ENCODE measurements around the gene LRTM2.
A peak's percentile ranks its signal among the peaks of the same experiment; 100 is the strongest.

LRTM2 gene

DNA sequence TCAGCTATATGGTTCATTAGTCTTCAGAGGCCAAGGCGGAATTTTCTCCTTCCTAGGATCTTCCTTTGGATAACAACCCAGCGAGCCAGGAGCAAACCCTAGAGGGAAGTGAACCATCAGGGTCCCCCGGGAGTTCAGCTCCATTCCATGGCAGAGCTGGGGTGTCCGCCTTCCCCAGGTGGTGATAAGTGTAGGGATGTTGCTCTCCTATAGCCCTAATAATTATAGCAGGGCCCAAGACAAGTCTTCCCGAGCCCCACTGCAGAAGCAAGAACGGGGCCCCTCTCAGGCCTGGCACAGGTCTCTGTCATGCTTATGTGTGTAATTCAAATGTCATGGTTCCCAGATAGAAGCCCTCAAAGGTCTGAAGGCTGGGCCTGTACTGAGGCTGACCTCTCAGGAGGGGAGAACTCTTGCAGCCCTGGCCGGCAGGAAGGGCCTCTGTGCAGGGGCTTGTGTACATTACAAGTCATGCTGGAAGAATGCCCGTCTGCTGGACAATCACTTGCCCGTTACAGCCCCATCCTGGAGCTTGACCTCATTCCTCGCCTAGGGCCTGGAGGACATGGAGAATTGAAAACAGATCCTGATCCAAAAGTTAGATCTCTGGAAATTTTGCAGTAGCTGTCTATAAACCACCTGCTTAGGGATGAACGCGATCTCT is 17.3 kb downstream of the LRTM2 start:
- ATAC-seq, result peak; percentile 69
- no peak for TF ChIP-seq CSDC2 (CRISPR knock-in tag; IDR thresholded peaks at IDR 0.05)

DNA sequence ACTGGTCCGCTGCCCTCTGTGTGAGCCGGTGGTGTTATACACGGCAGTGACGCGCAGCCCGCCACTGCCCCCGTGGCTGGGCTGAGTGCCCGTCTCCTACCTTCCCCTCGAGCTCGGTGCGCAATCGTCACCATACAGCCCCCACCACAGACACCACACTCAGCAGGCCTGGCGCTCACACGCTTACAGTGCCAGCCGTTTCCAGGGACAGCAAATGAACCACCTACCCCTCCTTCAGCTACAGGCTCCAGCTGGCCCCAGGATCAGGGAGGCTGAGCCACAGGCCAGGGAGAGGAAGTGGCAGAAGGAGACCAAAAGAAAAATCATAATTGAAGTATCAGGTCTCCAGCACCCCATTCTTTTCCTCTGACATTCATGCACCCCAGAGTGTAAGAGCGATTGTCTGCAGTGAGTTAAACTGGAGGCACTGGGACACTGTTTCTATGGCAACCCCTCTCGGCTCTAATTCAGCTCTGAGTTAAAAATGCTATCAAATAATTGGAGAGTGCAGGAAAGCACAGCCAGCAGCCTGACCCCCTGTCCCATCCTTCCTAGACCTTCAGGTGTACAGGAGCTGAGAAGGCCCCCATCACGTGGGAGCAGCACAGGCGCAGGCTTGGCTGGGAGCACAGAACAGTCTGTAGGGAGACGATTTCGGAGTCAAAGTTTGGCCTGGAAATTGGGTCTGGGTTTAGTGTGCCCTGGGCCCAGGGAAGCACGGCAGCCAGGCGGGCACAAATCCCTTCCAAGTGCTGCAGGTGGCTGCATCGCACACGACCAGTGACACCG is 18.0 kb downstream of the LRTM2 start:
- no peak for TF ChIP-seq ZNF8 (CRISPR knock-in tag; IDR thresholded peaks at IDR 0.05)
- TF ChIP-seq ZNF565 (CRISPR knock-in tag; conservative IDR thresholded peaks at IDR 0.05; ENCODE audit: low read depth), result no peak
- TF ChIP-seq SNAI2 (CRISPR knock-in tag; IDR thresholded peaks at IDR 0.05), result 0 out of 2 replicates have a peak, but pooled peaks have one; percentile 30
- TF ChIP-seq CSDC2 (CRISPR knock-in tag; IDR thresholded peaks at IDR 0.05), result no peak
- ATAC-seq, result peak; percentile 40

GRCh38 chr12:1838994-1839365 is 18.6 kb downstream of the LRTM2 start:
- no peak for ATAC-seq
- no peak for TF ChIP-seq CREB5 (CRISPR knock-in tag; IDR thresholded peaks at IDR 0.05; ENCODE audit: low read depth)
- TF ChIP-seq CSDC2 (CRISPR knock-in tag; IDR thresholded peaks at IDR 0.05), result no peak
- TF ChIP-seq ZNF70 (CRISPR knock-in tag; IDR thresholded peaks at IDR 0.05), result no peak
- TF ChIP-seq TSHZ2 (CRISPR knock-in tag; IDR thresholded peaks at IDR 0.05), result no peak
- no peak for TF ChIP-seq ISL1 (CRISPR knock-in tag; IDR thresholded peaks at IDR 0.05)
- no peak for TF ChIP-seq SNAI2 (CRISPR knock-in tag; IDR thresholded peaks at IDR 0.05)
- TF ChIP-seq, protein P1, sequence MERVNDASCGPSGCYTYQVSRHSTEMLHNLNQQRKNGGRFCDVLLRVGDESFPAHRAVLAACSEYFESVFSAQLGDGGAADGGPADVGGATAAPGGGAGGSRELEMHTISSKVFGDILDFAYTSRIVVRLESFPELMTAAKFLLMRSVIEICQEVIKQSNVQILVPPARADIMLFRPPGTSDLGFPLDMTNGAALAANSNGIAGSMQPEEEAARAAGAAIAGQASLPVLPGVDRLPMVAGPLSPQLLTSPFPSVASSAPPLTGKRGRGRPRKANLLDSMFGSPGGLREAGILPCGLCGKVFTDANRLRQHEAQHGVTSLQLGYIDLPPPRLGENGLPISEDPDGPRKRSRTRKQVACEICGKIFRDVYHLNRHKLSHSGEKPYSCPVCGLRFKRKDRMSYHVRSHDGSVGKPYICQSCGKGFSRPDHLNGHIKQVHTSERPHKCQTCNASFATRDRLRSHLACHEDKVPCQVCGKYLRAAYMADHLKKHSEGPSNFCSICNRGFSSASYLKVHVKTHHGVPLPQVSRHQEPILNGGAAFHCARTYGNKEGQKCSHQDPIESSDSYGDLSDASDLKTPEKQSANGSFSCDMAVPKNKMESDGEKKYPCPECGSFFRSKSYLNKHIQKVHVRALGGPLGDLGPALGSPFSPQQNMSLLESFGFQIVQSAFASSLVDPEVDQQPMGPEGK (CRISPR knock-in tag; IDR thresholded peaks at IDR 0.05; ENCODE audit: borderline replicate concordance), result no peak
- no peak for TF ChIP-seq ZFP3 (CRISPR knock-in tag; IDR thresholded peaks at IDR 0.05)
- TF ChIP-seq ZFP30 (CRISPR knock-in tag; IDR thresholded peaks at IDR 0.05), result no peak

DNA sequence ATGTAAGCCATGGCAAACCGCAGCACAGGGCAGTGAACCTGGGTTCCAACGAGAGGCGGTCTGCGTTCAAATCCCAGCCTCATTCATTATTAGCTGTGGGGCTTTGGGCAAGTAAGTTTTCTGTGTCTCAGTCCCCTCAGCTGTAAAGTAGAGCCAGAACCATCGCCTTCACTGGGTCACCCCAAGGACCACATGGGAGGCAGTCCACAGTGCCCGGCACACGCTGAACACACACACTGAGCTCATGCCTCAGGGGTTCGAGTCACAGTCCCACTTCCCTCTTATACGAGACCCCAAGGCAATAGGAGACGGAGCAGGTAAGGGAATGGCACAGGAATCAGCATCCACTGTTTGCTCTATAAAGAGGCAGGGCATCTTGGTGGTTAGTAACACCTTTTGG is 19.1 kb downstream of the LRTM2 start:
- ATAC-seq, result no peak
- TF ChIP-seq RARB (CRISPR knock-in tag; IDR thresholded peaks at IDR 0.05) (no peak), BACH2 (CRISPR knock-in tag; IDR thresholded peaks at IDR 0.05; ENCODE audit: borderline replicate concordance) (no peak), PPARA (CRISPR knock-in tag; IDR thresholded peaks at IDR 0.05; ENCODE audit: borderline replicate concordance) (no peak), ZC3H10 (CRISPR knock-in tag; IDR thresholded peaks at IDR 0.05) (no peak), ZNF70 (CRISPR knock-in tag; IDR thresholded peaks at IDR 0.05) (no peak), TSHZ2 (CRISPR knock-in tag; IDR thresholded peaks at IDR 0.05) (no peak), ARNTL (CRISPR knock-in tag; IDR thresholded peaks at IDR 0.05; ENCODE audit: borderline replicate concordance, low read depth) (no peak), ZNF8 (CRISPR knock-in tag; IDR thresholded peaks at IDR 0.05) (no peak), SNAI2 (CRISPR knock-in tag; IDR thresholded peaks at IDR 0.05) (no peak), ZFP3 (CRISPR knock-in tag; IDR thresholded peaks at IDR 0.05) (no peak), ZFP30 (CRISPR knock-in tag; IDR thresholded peaks at IDR 0.05) (no peak), ZNF565 (CRISPR knock-in tag; conservative IDR thresholded peaks at IDR 0.05; ENCODE audit: low read depth) (no peak), TOX (CRISPR knock-in tag; IDR thresholded peaks at IDR 0.05; ENCODE audit: borderline replicate concordance) (no peak)
- TF ChIP-seq, protein P2, sequence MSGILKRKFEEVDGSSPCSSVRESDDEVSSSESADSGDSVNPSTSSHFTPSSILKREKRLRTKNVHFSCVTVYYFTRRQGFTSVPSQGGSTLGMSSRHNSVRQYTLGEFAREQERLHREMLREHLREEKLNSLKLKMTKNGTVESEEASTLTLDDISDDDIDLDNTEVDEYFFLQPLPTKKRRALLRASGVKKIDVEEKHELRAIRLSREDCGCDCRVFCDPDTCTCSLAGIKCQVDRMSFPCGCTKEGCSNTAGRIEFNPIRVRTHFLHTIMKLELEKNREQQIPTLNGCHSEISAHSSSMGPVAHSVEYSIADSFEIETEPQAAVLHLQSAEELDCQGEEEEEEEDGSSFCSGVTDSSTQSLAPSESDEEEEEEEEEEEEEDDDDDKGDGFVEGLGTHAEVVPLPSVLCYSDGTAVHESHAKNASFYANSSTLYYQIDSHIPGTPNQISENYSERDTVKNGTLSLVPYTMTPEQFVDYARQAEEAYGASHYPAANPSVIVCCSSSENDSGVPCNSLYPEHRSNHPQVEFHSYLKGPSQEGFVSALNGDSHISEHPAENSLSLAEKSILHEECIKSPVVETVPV (CRISPR knock-in tag; IDR thresholded peaks at IDR 0.05), result no peak
- TF ChIP-seq, protein P3, sequence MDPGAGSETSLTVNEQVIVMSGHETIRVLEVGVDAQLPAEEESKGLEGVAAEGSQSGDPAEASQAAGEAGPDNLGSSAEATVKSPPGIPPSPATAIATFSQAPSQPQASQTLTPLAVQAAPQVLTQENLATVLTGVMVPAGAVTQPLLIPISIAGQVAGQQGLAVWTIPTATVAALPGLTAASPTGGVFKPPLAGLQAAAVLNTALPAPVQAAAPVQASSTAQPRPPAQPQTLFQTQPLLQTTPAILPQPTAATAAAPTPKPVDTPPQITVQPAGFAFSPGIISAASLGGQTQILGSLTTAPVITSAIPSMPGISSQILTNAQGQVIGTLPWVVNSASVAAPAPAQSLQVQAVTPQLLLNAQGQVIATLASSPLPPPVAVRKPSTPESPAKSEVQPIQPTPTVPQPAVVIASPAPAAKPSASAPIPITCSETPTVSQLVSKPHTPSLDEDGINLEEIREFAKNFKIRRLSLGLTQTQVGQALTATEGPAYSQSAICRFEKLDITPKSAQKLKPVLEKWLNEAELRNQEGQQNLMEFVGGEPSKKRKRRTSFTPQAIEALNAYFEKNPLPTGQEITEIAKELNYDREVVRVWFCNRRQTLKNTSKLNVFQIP (CRISPR knock-in tag; IDR thresholded peaks at IDR 0.05; ENCODE audit: borderline replicate concordance, low read depth), result no peak
- TF ChIP-seq, protein P1 (CRISPR knock-in tag; IDR thresholded peaks at IDR 0.05; ENCODE audit: borderline replicate concordance), result no peak

All from SK-N-SH treated with all-trans-retinoic acid at 6 μM for 48 hours (cell line).